ENCODE results near the gene APOBEC3H.

The APOBEC3H gene

DNA sequence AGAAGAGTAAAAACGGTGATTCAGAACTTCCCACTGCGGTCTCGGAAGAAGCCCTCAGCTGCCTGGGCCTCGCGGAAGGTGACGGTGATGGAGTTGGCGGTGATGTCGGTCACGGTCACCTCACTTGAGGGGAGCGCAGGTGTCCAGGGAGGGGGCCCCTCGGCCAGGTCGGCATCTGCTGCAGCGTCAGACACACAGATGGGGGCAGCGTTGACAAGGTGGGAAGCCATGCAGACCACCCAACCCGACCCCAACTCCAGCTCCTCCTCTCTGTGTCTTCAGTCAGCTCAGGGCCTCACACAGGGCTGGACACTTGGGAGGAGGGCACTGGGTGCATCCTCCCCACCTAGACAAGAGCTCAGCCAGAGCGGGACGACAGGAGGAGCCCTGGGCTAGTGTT lies 36.8 kb downstream of the APOBEC3H start:
- H3K36me3 ChIP-seq (ENCODE audit: control insufficient read depth, insufficient read depth, low read length): no peaks in the 10 kb centered on the region

DNA sequence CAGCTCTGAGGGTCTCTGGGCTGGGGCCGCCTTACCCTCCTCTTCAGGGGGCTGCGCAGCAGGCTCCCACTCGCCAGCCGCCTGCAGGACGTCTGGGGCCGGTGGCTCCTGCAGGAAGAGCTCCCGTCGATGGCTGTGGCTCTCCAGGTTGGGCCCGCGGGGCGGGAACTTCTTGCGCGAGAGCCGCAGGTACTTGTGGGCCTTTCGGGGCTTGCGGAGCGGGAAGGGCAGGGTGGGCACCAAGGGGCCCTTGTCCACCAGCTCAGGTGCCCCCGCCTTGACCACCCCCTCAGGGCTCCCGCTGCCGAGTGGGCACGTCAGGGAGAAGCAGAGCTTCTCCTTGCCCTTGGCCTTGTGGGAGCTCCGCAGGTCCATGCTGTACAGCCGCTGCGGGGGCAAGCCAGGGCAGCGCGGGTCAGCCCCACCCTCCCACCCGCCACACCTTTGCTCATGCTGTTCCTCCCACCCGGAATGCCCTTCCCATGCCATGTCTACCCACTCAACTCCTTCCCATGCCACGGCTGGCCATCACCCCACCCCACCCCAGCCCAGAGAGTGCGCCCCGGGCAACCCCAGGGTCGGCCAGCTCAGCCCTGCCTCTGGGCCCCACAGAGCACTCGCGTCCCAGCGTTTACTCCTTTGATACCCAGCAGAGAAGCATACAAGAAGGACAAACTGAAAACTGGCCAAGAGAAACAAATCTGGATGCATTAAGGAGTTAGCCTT lies 37.5 kb downstream of the APOBEC3H start:
- H3K9ac ChIP-seq (ENCODE audit: low read depth, low read length): no peak overlapping the region
- H3K4me1 ChIP-seq (ENCODE audit: control insufficient read depth, insufficient read depth, low read length): peaks cover 8% of the 10 kb centered on the region
- no peak overlapping the region for H3K4me3 ChIP-seq (ENCODE audit: low read depth, low read length)
- no peaks in the 10 kb centered on the region for H3K36me3 ChIP-seq (ENCODE audit: control insufficient read depth, insufficient read depth, low read length)
- no peaks in the 10 kb centered on the region for H3K9me3 ChIP-seq (ENCODE audit: control insufficient read depth, insufficient read depth, low read length)
- no peaks in the 10 kb centered on the region for H3K27me3 ChIP-seq (ENCODE audit: control insufficient read depth, insufficient read depth, low read length)

More for the DNA sequence above, 36.8 kb downstream of the APOBEC3H start:
- H3K4me1 ChIP-seq (ENCODE audit: control insufficient read depth, insufficient read depth, low read length): peaks cover 8% of the 10 kb centered on the region
- no peak overlapping the region for H3K9ac ChIP-seq (ENCODE audit: low read depth, low read length)
- H3K9me3 ChIP-seq (ENCODE audit: control insufficient read depth, insufficient read depth, low read length): no peaks in the 10 kb centered on the region
- H3K27me3 ChIP-seq (ENCODE audit: control insufficient read depth, insufficient read depth, low read length): no peaks in the 10 kb centered on the region
- H3K4me3 ChIP-seq (ENCODE audit: low read depth, low read length): no peak overlapping the region

DNA sequence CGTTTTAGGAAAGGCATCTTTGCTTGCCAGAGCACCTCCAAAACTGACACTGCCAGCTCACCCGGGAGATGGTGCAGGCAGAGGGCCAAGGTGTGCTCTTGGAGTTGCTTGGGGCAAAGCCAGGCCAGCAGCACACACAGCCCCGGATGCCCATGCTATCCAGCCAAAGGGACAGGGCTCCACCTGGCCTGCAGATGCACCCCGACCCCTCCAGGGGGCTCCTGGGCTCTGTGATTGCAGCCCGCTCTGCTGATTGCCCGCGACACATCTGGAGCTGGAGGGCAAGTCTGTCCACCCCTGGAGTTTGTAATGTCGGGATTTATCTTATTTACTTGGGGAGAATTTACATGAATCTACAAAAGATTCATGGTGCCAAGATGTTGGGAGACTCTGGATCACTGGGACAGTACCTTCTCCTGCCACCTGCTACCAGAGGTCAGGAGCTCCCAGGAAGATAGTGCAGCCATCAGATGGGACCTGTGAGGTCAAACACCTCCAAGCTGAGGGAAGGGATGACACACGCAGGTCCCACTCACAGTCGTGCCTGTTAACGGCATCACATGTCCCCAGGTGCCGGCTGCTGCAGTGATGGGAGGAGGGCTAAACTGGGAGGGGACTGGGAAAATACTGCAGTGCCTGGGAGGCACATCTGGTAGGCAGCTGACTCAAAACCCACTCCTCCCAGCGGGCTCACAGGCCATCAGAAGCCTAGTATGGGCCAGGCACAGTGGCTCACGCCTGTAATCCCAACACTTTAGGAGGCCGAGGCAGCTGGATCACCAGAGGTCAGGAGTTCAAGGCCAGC lies 38.2 kb downstream of the APOBEC3H start:
- no peaks in the 10 kb centered on the region for H3K36me3 ChIP-seq (ENCODE audit: control insufficient read depth, insufficient read depth, low read length)
- no peak overlapping the region for H3K9ac ChIP-seq (ENCODE audit: low read depth, low read length)
- H3K9me3 ChIP-seq (ENCODE audit: control insufficient read depth, insufficient read depth, low read length): no peaks in the 10 kb centered on the region
- peaks cover 8% of the 10 kb centered on the region for H3K4me1 ChIP-seq (ENCODE audit: control insufficient read depth, insufficient read depth, low read length)
- no peak overlapping the region for H3K4me3 ChIP-seq (ENCODE audit: low read depth, low read length)
- no peaks in the 10 kb centered on the region for H3K27me3 ChIP-seq (ENCODE audit: control insufficient read depth, insufficient read depth, low read length)

DNA sequence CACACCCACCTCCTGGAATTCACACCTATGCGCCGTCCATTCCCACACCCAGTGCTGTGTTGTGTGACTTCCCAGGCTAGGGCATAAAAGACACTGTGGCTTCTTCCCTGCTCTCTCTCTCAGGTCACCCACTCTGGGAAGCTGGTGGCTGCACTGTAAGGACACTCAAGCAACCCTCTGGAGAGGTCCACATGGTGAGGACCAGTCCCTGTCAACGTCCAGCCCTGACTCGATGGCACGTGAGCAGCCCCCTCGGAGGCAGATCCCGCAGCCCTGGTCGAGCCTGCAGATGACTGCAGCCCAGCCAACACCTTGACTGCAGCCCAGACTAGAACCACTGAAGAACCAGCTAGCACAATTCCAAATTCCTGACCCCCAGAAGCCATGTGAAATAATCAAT lies 39.3 kb downstream of the APOBEC3H start:
- H3K36me3 ChIP-seq (ENCODE audit: control insufficient read depth, insufficient read depth, low read length): no peaks in the 10 kb centered on the region
- H3K4me1 ChIP-seq (ENCODE audit: control insufficient read depth, insufficient read depth, low read length): peaks cover 4% of the 10 kb centered on the region
- H3K9me3 ChIP-seq (ENCODE audit: control insufficient read depth, insufficient read depth, low read length): no peaks in the 10 kb centered on the region
- H3K27me3 ChIP-seq (ENCODE audit: control insufficient read depth, insufficient read depth, low read length): no peaks in the 10 kb centered on the region
- no peak overlapping the region for H3K4me3 ChIP-seq (ENCODE audit: low read depth, low read length)
- no peak overlapping the region for H3K9ac ChIP-seq (ENCODE audit: low read depth, low read length)

DNA sequence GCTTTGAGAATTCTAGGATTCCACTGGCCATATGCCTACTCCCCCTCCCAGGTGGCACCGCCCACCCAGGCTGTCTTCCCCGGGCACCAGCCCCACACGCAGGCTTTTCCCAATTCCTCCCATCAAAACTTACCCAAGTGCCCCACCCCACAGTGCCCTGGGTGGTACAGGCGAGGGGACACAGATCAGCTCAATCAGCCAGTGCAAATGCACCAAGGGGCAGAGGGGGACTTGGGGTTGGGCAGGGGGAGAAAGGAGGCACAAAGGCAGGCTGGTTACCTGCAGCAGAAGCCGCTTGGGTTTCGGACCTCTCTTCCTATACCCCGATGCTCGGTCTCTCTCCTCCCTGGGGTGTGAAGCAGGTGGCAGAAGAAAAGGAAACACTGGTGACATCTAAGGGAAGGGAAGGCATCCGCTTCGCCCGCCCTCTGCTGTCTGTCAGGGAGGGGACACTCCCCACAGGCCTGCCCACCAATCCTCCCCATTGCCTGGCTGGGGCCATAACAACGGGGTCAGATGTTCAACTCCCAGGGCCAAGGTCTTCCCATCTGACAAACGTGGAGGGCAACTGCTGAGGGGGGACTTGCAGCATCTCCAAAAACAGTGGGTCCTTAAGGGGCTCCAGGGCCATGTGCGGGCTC lies 41.4 kb downstream of the APOBEC3H start:
- Histone ChIP-seq H3K9me3 (ENCODE audit: control insufficient read depth, insufficient read depth, low read length) (no peaks in the 10 kb centered on the region), H3K36me3 (ENCODE audit: control insufficient read depth, insufficient read depth, low read length) (no peaks in the 10 kb centered on the region), H3K27me3 (ENCODE audit: control insufficient read depth, insufficient read depth, low read length) (no peaks in the 10 kb centered on the region), H3K4me3 (ENCODE audit: low read depth, low read length) (no peak overlapping the region), H3K9ac (ENCODE audit: low read depth, low read length) (no peak overlapping the region), H3K4me1 (ENCODE audit: control insufficient read depth, insufficient read depth, low read length) (peaks cover 4% of the 10 kb centered on the region)

DNA sequence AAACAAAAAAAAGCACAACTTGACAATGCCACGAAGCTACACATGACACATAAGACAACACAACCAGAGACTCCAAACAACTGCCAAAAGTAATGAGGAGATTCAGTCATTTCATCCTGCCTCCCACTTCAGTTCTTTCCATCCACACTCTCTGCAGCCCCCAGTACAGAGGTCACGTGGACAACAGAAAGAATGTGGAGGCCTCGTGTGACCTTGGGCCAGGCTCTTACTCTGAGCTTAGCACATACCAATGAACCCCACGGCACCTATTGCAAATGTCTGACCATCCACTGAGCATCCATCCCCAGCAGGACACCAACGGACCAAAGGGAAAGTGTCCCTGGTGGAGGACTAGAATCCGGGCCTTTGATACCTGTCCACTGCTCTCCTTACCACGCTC lies 42.9 kb downstream of the APOBEC3H start:
- no peak overlapping the region for H3K4me3 ChIP-seq (ENCODE audit: low read depth, low read length)
- H3K4me1 ChIP-seq (ENCODE audit: control insufficient read depth, insufficient read depth, low read length): peaks cover 11% of the 10 kb centered on the region
- H3K27me3 ChIP-seq (ENCODE audit: control insufficient read depth, insufficient read depth, low read length): peaks cover 2% of the 10 kb centered on the region
- H3K36me3 ChIP-seq (ENCODE audit: control insufficient read depth, insufficient read depth, low read length): no peaks in the 10 kb centered on the region
- no peaks in the 10 kb centered on the region for H3K9me3 ChIP-seq (ENCODE audit: control insufficient read depth, insufficient read depth, low read length)
- no peak overlapping the region for H3K9ac ChIP-seq (ENCODE audit: low read depth, low read length)

DNA sequence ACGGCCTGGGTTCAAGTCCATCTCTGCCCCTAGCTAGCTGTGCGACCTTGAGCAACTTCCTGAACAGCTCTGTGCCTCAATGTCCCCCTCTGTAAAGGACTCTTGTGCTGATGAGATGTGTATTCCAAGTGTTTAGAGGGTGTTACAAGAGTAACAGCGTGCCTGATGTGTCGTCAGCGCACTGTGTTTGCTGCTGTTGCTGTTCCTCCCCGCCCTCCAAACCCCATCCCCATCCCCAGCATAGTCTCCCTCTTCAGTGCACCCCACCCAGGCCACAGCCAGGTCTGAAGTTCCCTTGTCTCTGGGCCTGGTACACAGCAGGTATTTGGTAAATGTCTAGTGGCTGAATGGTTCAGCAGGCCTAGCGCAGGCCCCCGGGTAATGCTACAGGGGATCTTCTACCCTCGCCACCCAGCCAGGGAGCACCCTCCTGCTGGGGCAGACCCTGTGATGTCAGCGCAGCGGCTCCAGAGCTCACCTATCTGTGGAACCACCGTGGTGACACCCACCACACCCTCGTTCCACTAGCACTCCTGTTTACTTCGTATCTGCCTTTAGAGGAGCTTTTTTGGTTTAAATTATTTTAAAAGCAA lies 45.1 kb downstream of the APOBEC3H start:
- Histone ChIP-seq H3K4me3 (ENCODE audit: low read depth, low read length) (no peak overlapping the region), H3K4me1 (ENCODE audit: control insufficient read depth, insufficient read depth, low read length) (peaks cover 7% of the 10 kb centered on the region), H3K27me3 (ENCODE audit: control insufficient read depth, insufficient read depth, low read length) (peaks cover 2% of the 10 kb centered on the region), H3K36me3 (ENCODE audit: control insufficient read depth, insufficient read depth, low read length) (no peaks in the 10 kb centered on the region), H3K9me3 (ENCODE audit: control insufficient read depth, insufficient read depth, low read length) (no peaks in the 10 kb centered on the region), H3K9ac (ENCODE audit: low read depth, low read length) (no peak overlapping the region)

DNA sequence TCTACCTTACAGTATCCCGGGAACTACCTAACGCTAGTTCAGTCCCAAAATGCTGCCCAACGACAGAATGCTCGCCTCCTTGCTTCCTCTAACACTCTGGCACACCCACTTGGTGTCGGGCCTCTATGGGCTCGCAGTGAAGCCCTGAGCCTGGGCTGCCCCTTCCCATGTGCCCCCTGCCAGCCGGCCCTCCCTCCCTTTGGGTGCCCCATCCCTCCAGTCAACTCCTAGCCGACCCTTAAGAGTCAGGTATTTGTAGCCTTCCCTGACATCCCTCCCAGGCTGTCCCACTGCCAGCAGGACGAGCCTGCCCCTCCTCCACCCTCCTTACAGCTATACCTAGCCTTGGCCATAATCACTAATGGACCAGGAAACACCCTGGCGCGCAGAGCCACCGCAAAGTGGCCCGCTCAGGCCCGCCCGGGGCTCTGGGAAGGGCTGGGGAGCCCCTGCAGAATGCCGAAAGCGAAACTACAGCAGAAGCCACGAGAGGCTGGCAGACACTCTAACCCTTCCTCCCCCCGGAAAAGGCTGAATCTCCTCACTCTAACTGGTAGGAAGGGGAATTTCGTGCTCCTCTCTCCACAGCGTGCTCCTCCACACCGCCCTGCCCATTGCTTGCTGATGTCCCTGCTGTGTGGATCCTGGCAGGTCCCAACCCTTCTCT lies 47.2 kb downstream of the APOBEC3H start:
- H3K36me3 ChIP-seq (ENCODE audit: control insufficient read depth, insufficient read depth, low read length): no peaks in the 10 kb centered on the region
- peaks cover 11% of the 10 kb centered on the region for H3K4me1 ChIP-seq (ENCODE audit: control insufficient read depth, insufficient read depth, low read length)
- H3K9me3 ChIP-seq (ENCODE audit: control insufficient read depth, insufficient read depth, low read length): no peaks in the 10 kb centered on the region
- peaks cover 2% of the 10 kb centered on the region for H3K27me3 ChIP-seq (ENCODE audit: control insufficient read depth, insufficient read depth, low read length)
- no peak overlapping the region for H3K9ac ChIP-seq (ENCODE audit: low read depth, low read length)
- peak overlapping the region; percentile 92 for H3K4me3 ChIP-seq (ENCODE audit: low read depth, low read length)

DNA sequence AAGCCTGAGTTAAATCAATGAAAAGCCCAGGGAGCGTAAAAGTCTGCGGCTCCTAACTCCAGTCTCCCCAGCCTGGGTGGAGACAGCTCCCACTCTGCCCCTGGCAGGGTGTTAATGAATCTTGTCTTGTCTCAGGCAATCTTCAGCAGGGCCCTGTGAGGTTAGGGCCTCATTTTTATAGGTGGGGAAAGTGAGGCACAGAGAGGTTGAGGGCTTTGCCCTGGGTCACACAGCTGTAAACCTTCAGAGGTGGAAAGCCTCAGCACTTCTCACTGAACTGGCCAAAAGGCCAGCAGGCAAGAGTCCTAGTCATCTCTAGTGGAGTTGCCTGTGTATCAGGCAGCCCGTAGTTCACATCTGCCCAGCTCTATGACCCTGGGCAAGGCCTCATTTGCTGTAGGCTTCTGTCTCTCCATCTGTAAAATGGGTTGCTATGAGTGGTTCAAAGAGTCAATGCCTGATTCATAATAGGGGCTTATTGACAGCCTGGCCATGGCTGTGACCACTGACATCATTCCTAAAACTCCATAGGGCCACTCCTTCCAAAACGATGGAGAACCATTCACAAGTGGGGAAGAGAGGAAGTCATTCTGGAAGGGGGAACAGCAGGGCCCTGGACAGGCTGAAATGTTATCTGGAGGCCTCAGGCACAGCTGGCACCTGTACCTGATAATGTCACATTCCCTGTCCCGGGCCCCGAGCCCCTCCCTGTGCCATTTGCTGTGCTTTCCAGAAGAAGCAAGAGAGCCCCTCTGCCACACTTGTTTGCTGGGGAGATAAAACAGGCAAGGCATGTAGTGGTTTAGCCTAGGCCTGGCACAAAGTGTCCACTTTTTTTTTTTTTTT lies 49.4 kb downstream of the APOBEC3H start:
- H3K4me1 ChIP-seq (ENCODE audit: control insufficient read depth, insufficient read depth, low read length): peaks cover 14% of the 10 kb centered on the region
- H3K27me3 ChIP-seq (ENCODE audit: control insufficient read depth, insufficient read depth, low read length): peaks cover 2% of the 10 kb centered on the region
- H3K36me3 ChIP-seq (ENCODE audit: control insufficient read depth, insufficient read depth, low read length): no peaks in the 10 kb centered on the region
- H3K4me3 ChIP-seq (ENCODE audit: low read depth, low read length): peak overlapping the region; percentile 49
- H3K9ac ChIP-seq (ENCODE audit: low read depth, low read length): no peak overlapping the region
- H3K9me3 ChIP-seq (ENCODE audit: control insufficient read depth, insufficient read depth, low read length): no peaks in the 10 kb centered on the region

DNA sequence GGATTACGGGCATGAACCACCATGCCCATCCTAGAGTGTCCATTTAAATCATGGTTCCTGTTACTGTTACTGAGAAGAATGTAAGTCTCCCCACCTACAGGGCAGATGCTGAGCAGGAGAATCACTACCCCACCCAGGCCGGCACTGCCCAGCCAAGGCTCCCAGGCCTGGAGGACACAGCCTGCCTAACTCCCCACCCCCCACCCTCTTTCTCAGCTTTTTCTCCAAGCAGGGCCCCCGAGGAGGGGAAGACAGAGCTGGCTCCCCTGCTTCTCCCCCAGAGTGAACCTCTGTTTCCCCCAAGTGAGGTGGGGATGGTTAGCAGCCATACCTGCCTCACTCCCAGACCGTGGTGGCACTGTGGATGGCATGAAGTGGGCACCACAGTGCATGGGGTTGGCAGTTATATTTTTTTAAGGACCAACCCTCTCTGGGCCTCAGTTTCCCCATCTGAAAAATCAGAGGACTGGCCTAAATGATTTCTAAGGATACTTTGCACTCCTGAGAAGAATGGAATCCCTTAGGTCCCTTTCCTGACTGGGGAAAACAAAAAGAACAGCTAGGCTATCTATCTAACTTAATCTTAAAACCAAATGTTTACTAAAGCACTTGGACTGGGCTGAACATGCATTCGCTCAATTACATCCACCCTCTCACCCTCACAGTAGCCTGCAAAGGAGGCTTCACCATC lies 50.4 kb downstream of the APOBEC3H start:
- Histone ChIP-seq H3K36me3 (ENCODE audit: control insufficient read depth, insufficient read depth, low read length) (no peaks in the 10 kb centered on the region), H3K9ac (ENCODE audit: low read depth, low read length) (no peak overlapping the region), H3K27me3 (ENCODE audit: control insufficient read depth, insufficient read depth, low read length) (peaks cover 2% of the 10 kb centered on the region)

More for the DNA sequence above, 50.4 kb downstream of the APOBEC3H start:
- peaks cover 14% of the 10 kb centered on the region for H3K4me1 ChIP-seq (ENCODE audit: control insufficient read depth, insufficient read depth, low read length)
- H3K9me3 ChIP-seq (ENCODE audit: control insufficient read depth, insufficient read depth, low read length): no peaks in the 10 kb centered on the region
- no peak overlapping the region for H3K4me3 ChIP-seq (ENCODE audit: low read depth, low read length)

All from iPS-15b (cell line).